HG03439 (cell line): ENCODE measurements around the gene TSPAN9.

ENCODE experiments used
- ATAC-seq: cut with Tn5 transposase; IDR thresholded peaks from one replicate; pipeline ENCODE4 v1.9.1; 2021; ENCODE audit warnings: mild to moderate bottlenecking, moderate library complexity; ENCODE audit not compliant: unreplicated experiment

TSPAN9 gene

DNA sequence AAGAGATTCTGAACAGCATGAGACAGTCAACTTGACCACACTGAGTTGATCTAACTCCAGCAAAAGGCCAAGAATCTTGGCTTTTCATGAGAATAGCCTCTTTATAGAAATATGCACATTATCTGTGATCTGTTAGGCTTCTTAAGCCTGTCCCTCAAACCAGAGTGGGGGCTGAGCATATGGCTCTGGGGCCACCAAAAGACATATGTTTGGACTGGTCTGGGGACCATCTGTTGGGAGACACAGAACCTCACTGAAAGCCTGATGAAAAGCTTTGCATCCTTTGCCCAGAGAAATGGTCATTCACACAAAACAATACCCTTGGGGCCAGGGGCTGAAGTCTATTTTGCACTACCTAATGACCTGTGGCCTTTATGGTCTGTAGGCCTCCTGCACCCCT lies 248.6 kb downstream of the TSPAN9 start:
- ATAC-seq = no peak

DNA sequence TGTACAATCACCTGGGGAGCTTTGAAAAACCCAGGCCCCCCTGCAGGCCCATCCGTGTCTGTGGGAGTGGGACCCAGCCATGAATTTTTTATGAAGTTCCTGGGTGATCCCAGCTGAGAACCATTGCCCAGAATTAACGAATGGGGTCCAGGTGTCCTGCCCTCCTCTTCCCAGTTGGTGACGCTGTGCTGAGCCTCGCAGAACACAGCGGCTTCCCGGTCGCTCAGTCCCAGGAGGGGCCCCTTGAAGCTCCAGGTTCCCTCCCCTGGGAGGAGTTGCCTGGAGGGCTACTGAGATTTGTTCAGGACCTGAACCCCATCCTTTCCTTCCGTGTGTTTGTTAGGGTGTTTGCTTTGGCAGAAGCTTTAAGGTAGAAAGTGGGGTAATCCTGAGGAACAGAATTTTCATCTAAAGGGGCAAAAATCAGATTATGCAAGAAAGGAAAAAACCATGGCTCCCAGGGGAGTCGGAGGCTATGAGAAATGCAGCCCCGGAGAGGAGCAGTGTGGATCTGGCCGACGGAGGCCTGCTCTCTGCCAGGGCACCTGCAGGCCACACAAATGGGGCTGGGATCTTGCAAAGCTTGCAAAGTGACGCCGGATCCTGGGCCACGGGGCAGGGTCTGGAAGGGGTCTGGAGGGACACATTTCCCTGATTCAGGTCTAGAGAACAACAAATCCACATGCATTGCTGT lies 249.1 kb downstream of the TSPAN9 start:
- no peak for ATAC-seq

DNA sequence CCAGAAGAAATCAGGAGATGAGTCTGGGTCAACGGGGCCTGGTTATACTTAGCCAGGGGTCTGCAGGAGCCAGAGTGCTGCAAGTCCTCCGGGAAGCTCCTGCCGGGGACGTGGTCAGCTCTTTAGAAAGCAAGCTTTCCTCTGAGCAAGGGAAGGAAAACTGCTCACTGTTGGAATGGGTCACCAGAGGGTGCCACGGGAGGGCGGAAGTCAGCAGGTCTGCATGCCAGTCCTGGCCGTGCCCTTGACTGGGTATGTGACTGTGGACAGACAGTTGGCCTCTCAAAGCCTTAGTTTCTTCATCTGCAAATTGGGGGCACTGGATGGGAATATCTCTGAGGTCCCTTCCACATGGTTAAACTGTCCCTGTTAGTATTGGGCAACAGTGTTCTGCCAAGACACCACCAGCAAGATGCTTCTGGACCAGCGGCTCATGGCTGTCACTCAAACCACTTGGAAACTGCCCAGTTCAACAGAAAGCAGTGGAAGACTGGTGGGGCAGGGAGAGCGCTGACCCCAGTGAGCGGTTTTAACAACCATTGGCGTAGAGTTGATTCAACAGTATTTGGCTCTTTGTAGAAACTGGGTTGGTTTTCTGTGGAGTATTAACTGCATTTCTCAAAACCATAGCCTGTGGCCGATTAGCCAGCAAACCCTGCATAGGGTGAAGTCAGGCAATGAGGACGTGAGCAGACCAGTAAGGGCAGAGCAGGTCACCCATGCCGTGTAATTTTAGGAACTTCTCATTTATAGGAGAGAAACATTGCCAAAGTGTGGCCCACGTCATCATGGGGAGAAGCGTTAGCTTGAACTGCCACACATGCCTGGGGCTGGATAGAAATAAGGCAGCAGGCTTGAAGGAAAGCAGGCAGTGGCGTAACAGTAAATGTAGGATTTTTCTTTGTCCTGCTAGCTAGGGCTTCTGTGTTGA lies 249.9 kb downstream of the TSPAN9 start:
- ATAC-seq = no peak

DNA sequence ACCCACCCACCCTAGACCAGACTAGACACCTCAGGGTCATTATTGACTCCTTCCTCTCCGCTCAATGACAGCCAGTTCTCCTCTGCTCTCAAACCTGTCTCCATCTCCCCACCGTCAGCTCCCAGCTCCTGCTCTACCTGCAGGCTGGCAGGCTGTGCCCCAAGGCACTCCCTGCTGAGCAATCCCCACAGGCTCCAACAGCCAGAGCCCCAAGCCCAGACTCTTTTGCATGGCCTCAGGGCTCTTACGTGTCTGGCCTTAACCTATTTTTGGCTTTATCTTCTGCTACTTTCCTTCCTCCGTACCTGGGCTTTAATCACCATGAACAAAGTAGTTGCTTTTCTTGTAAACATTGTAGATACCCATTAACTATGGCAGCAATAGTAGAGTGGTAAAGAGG lies 250.9 kb downstream of the TSPAN9 start:
- no peak for ATAC-seq

DNA sequence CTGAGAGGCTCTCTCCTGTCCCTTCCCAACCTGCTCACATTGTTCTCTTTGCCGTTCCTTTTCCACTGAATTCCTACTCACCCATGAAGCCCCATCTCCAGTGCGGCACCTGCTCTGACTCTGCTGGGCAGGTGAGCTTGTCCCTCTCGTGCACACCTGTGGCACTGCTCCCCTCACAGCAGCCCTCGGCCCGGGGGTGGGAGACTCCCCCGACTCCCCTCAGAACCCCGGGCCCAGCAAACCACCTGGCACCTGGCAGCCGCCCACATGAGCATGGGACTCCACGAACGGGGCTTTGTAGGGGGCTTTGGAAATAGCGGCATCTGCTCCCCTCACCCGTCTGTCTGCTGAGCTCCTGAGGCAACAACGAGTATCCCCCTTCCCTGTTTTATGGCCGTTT lies 251.4 kb downstream of the TSPAN9 start:
- no peak for ATAC-seq

DNA sequence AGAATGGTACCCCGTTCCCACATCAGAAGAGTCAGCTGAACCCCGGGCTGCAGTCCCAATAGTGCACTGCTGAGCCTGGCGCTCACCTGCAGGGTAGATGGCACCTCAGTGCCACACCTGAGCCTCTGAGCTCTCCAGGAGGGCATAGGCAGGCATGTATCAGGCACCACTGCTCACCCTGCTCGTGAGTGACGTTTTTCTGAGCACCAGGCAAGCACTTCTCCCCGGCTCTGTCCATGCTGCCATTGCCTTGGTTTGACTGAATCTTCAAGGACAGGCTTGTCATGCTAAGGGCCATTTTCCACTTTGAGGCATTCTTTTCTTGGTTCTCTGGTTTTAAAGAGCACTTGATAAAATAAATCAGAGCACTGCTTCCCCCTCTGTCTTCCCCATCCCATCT lies 252.2 kb downstream of the TSPAN9 start:
- ATAC-seq = no peak

DNA sequence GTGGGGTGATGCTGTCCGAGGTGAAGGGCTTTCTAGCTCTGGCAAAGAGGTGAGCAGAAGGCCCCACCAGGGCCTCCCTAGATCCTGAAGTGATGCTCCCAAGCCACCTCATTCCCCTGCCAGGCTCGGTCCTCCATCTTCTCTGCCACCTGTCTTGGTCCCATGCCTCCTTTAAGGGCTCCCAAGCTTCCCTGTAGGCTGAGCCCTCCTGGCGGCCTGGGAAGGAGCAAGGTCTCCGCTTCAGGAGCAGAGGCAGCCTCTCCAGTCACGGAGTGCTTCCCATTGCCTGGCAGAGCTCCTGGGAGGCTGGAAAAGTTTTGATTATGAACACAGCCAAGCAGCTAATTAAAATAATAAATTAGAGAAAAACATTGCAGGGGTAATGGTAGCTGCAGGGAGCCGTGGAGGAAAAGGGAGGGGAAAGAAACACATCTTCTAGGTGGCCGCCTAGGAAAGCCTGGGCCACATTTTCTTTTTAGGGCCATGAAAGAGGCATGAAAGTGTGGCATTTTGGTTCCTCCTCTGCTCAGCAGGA lies 253.9 kb downstream of the TSPAN9 start:
- no peak for ATAC-seq

DNA sequence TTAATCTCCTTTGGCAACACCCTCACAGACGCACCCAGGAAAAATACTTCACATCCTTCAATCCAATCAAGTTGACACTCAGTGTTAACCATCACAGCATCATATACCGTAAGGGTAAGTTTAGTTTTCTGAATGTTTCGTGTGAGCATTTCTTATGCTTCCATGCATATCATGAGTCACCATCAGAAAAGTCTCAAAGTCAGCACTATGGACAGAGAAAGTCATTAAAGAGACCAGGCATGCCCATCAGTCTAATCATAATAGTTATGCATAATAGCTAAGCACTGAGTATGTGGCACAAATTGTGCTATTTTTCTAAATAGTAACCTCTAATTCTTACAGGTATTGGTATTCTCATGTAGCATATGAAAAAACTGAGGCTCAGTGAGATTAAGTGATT lies 255.0 kb downstream of the TSPAN9 start:
- ATAC-seq = no peak

DNA sequence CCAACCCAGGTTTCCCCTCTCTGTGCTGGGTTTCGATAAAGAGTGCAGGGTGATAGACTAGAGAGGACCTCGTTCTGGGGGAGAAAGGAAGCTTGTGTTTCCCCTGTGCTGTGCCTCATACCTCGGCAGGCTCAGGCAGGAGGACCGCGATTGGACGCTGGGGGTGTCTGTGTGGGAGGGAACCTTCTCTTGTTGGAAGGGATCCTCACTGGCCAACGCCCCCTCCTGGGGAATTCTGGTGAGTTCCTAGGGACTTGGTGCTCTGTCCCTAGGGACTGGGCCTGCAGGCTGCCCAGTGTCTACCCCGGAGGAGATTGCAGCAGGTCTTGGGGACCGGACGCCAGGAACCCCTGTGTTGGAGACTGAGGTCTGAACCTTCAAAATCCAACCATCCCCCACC lies 256.4 kb downstream of the TSPAN9 start:
- no peak for ATAC-seq

DNA sequence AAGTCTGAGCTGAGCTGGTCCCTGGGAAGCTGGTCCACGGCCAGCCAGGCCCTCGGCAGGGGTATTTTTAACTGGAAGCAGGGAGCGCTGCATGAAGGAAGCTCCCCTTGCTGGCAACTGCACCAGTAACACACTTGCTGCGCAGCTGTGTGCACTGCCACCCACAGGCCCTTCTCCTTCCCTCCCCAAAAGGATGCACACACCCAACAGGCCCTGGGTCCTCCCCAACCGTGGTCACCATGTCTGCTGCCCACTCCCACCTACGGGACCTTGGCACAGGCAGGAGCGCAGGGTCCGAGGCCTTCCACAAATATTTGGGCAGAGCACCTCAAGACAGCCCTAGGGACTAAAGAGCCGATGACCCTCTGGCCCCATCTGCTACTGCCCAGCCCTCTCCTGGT lies 256.8 kb downstream of the TSPAN9 start:
- ATAC-seq = no peak

DNA sequence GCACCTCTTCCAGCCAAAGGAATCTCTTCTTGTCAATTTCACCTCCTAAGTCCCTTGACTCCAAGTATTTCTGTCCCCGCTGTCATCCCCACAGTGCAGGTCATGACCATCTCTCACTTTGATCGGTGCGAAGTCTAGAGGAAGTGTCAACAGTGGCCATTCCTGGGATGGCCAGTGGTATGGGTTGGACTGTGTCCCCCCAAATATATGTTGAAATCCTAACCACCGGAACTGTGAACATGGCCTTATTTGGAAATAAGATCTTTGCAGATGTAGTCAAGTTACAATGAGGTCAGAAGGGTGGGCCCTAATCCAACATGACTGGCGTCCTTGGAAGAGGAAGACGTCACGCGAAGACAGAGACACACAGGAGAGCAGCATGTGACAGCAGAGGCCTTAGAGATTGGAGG lies 257.9 kb downstream of the TSPAN9 start:
- no peak for ATAC-seq
